Lower leg skin (tissue), 3 donors: ENCODE measurements around the gene TMEM234.

Source experiments
- CTCF ChIP-seq, 3 donors: fragments of 450-650 bp; IDR thresholded peaks; one replicate each; pipeline ENCODE4 v1.5.1; 2016; ENCODE audit warnings: antibody characterized with exemption in 3 of 3, mild to moderate bottlenecking in 3 of 3, moderate library complexity in 2 of 3
- POLR2A ChIP-seq, 2 donors: fragments of 450-650 bp; IDR thresholded peaks; one replicate each; pipeline ENCODE4 v1.6.1; 2016 to 2017; ENCODE audit warnings: antibody characterized with exemption in 2 of 2, mild to moderate bottlenecking in 1 of 2, moderate library complexity in 1 of 2

GRCh38 chr1:32220746-32221580 lies 1.2 kb downstream of the TMEM234 start:
- TF ChIP-seq POLR2A (IDR thresholded peaks at IDR 0.05) (no peak), CTCF (IDR thresholded peaks at IDR 0.05) (no peak)
